K562 (cell line): ENCODE data around the gene RAB7A. TPM values are rescaled to one million over a fixed set of nuclear protein-coding genes. Genes with fewer than 3 reads are reported as not detected.

Experiments
- ATAC-seq: fragments of 200-7000 bp; cut with Tn5 transposase; 3 replicates; pipeline ENCODE4 v1.9.1; 2020; ENCODE audit warnings: moderate library complexity
- BruUV-seq: library from RNA; stranded (reverse); fragments of 400-500 nt; replicated peaks from 2 replicates; lab custom pipeline; 2021; lab: Mats Ljungman, UMichigan
- CTCF ChIA-PET: fragments of 300-600 bp; formaldehyde crosslinking; extraction: SDS; loops from one replicate; lab custom pipeline; 2021; ENCODE audit warnings: low intra/inter-chr PET ratio; lab: Yijun Ruan, JAX
- POLR2A ChIA-PET: fragments of 300-600, 350-650 bp; sonication (Branson Sonifier 250); formaldehyde crosslinking; extraction: SDS; loops from one replicate; lab custom pipeline; 2021; ENCODE audit warnings: antibody characterized with exemption, inconsistent platforms; lab: Yijun Ruan, JAX
- DNase-seq, 4 experiments: peaks; one replicate each; pipeline versions ENCODE4 v3.0.0 to v3.0.0-alpha.2; 2011 to 2018; ENCODE audit warnings: low spot score in 3 of 4, mixed read lengths in 3 of 4; ENCODE audit errors: extremely low read depth in 1 of 4
- FAIRE-seq: peaks from 2 replicates; lab custom pipeline; 2011; peaks lifted over from hg19 to GRCh38; lab: Jason Lieb, UNC
- H2AFZ ChIP-seq: 2 replicates; pipeline ENCODE4 v1.6.0; 2011; ENCODE audit warnings: low read depth, low read length, control low read depth, inconsistent platforms
- H3K27ac ChIP-seq: fragments of 200-600 bp; 3 replicates; pipeline ENCODE4 v1.8.0; 2011; ENCODE audit warnings: low read depth, mild to moderate bottlenecking, control low read depth, inconsistent platforms, low read length, moderate library complexity, mixed read lengths; ENCODE audit errors: extremely low read depth
- H3K27me3 ChIP-seq, 2 experiments: fragments of 300-600 bp in 1 of 2; 2 replicates in 1 of 2; 3 replicates in 1 of 2; pipeline versions ENCODE4 v1.6.0 to v1.8.0; 2011; ENCODE audit warnings: inconsistent platforms in 2 of 2, low read length in 2 of 2, mild to moderate bottlenecking in 1 of 2, mixed read lengths in 1 of 2, moderate library complexity in 1 of 2; ENCODE audit not compliant: control insufficient read depth in 2 of 2, insufficient read depth in 2 of 2
- H3K36me3 ChIP-seq: fragments of 300-600 bp; 3 replicates; pipeline ENCODE4 v1.8.0; 2011; ENCODE audit warnings: mild to moderate bottlenecking, low read length, inconsistent platforms; ENCODE audit not compliant: control insufficient read depth, insufficient read depth
- H3K4me1 ChIP-seq, 2 experiments: fragments of 200-600 bp in 1 of 2; replicated peaks in 1 of 2; 2 replicates in 1 of 2; 3 replicates in 1 of 2; pipeline versions ENCODE4 v1.5.1 to v1.8.0; 2011; ENCODE audit warnings: inconsistent platforms in 2 of 2, low read length in 2 of 2, mild to moderate bottlenecking in 1 of 2, mixed read lengths in 1 of 2, moderate library complexity in 1 of 2; ENCODE audit not compliant: control insufficient read depth in 2 of 2, insufficient read depth in 2 of 2
- H3K4me2 ChIP-seq: 2 replicates; pipeline ENCODE4 v1.6.1; 2011; ENCODE audit warnings: low read length, control low read depth, inconsistent platforms, mixed read lengths; ENCODE audit not compliant: insufficient read depth
- H3K4me3 ChIP-seq: fragments of 200-600 bp; sonication (generic), shearing (Covaris generic); 2 replicates; pipeline ENCODE4 v1.5.1; 2016; ENCODE audit warnings: control low read depth, inconsistent platforms
- H3K79me2 ChIP-seq: fragments of 200-600 bp; 3 replicates; pipeline ENCODE4 v1.8.0; 2011; ENCODE audit warnings: low read length, inconsistent platforms; ENCODE audit not compliant: control insufficient read depth, insufficient read depth
- H3K9ac ChIP-seq, 2 experiments: 2 replicates each; pipeline versions ENCODE4 v1.6.0 to v1.6.1; 2011; ENCODE audit warnings: low read depth in 2 of 2, low read length in 2 of 2, control low read depth in 1 of 2, inconsistent platforms in 1 of 2, mild to moderate bottlenecking in 1 of 2, mixed read lengths in 1 of 2; ENCODE audit not compliant: insufficient read depth in 1 of 2
- H3K9me1 ChIP-seq: one replicate; pipeline ENCODE4 v1.6.0; 2011; ENCODE audit warnings: inconsistent platforms, mild to moderate bottlenecking, low read length, moderate library complexity; ENCODE audit not compliant: control insufficient read depth, insufficient read depth
- H3K9me3 ChIP-seq: replicated peaks from 2 replicates; pipeline ENCODE4 v1.5.1; 2011; ENCODE audit warnings: low read depth, low read length, inconsistent platforms; ENCODE audit not compliant: control insufficient read depth, insufficient read depth
- H4K20me1 ChIP-seq: replicated peaks from 2 replicates; pipeline ENCODE4 v1.6.1; 2011; ENCODE audit warnings: low read length, inconsistent platforms, mixed read lengths; ENCODE audit not compliant: control insufficient read depth, insufficient read depth
- POLR2A ChIP-seq: fragments of 450-650 bp; conservative IDR thresholded peaks from 2 replicates; pipeline ENCODE4 v1.6.1; 2016
- WGBS: fragments of 100-300 bp; shearing (Covaris generic); methylation state at CpG from one replicate; pipeline ENCODE4 v1.1.6; 2016; ENCODE audit warnings: low coverage, mixed read lengths; ENCODE audit not compliant: insufficient coverage; ENCODE audit errors: missing lambda C conversion rate; 5-methylcytosine and 5-hydroxymethylcytosine counted together
- in situ Hi-C: fragments of 300-500 bp; cut with MboI; formaldehyde crosslinking; loops from 4 replicates; pipeline ENCODE4 v1.15.0; 2018; ENCODE audit warnings: inconsistent platforms, mixed read lengths
- intact Hi-C: fragments of 100-400 bp; cut with micrococcal nuclease; formaldehyde crosslinking; loops from 2 replicates; pipeline ENCODE4 v1.14.2; 2022
- polyA plus RNA-seq, 8 experiments: library from polyadenylated mRNA; depleted of rRNA in 4 of 8; stranded (reverse) in 5 of 8; unstranded in 3 of 8; fragments of >200 nt; fragmentation: Nextera tagmentation in 2 of 8; fragmentation: Illumina TruSeq in 1 of 8; extraction: Ambion mirVana in 2 of 8; extraction: Trizol in 1 of 8; gene quantifications; 2 replicates each; pipeline versions ENCODE4 v1.2.1 to v1.2.3, GENCODE V29; 2011 to 2014; ENCODE audit warnings: inconsistent platforms in 1 of 8, missing spikeins in 1 of 8
- total RNA-seq, 7 experiments: library from RNA; depleted of rRNA in 6 of 7; stranded (reverse); fragments of >200 nt in 6 of 7; fragmentation: Illumina TruSeq in 2 of 7; extraction: Trizol in 2 of 7; gene quantifications; 2 replicates each; pipeline versions ENCODE4 v1.2.1 to v1.2.3, GENCODE V29; 2011 to 2021; ENCODE audit warnings: low replicate concordance in 1 of 7
- TF ChIP-seq, protein P1 (sequence below): sonication (generic); formaldehyde crosslinking; IDR thresholded peaks from 2 replicates; pipeline ENCODE4 v1.8.1; 2023; ENCODE audit warnings: mild to moderate bottlenecking, missing genetic modification reagents

Gene RAB7A
- total and polyA plus RNA-seq, 9 of the 15 experiments (the other 6 are each of a cell fraction or from before 2014, with no cell fraction given) = 30.9 to 204 (median 72.8) TPM

DNA sequence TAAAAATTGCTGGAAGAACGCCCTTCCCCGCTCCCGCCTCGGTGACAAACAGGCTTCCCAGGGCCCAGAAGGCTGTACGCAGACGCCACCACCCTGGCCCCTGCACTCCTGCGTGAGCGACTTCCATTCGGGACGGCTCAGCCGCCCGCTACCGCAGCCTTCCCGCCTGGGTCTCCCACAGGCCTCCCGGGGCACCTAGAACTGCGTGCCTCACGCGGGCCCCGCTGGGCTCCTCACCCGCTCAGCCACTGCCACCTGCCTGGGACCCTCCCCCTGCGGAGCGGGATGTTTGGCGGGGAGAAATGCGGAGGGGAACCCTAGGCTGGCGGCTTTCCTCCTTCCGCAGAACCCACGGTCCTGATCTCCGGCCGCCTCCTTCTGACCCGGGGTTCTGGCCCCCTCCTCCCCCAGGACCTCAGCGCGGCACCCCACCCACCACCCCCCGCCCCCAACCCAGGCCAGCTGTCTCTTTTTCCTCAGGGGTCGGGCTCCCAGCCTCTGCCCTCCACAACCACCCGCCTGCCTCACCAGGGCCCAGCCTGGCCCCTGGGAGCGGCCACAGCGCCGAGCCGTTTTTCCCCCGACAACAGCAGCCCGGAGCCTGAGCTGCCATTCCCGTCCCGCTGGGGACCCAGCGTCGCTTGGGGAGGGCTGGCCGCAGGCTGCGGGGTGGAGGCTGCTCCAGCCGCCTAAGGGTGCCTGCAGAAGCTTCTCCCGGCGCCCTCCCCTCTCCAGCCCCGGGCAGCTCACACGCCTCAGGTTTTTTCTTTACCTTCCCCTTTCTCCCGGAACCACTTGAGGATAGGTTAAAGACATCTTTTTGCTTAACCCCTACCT, 27.6 kb upstream of the RAB7A start:
- in situ Hi-C loops = no loop called here
- no peak overlapping the region for H3K9ac ChIP-seq
- no peak for DNase-seq

More for the DNA sequence above, 27.6 kb upstream of the RAB7A start:
- ATAC-seq = no peak
- no peaks in the 10 kb centered on the region for H3K4me1 ChIP-seq
- H3K27me3 ChIP-seq = no peaks in the 10 kb centered on the region
- ChIA-PET CTCF (no interaction called here), POLR2A (no interaction called here)
- intact Hi-C loops = no loop called here
- BruUV-seq = no TSS peak
- no peak overlapping the region for H3K27ac ChIP-seq
- no CpG with 5 or more reads among the region's 53 CpGs for WGBS
- no peak overlapping the region for H3K4me3 ChIP-seq
- H3K36me3 ChIP-seq = no peaks in the 10 kb centered on the region
- no peak overlapping the region for H2AFZ ChIP-seq
- TF ChIP-seq, protein P1, sequence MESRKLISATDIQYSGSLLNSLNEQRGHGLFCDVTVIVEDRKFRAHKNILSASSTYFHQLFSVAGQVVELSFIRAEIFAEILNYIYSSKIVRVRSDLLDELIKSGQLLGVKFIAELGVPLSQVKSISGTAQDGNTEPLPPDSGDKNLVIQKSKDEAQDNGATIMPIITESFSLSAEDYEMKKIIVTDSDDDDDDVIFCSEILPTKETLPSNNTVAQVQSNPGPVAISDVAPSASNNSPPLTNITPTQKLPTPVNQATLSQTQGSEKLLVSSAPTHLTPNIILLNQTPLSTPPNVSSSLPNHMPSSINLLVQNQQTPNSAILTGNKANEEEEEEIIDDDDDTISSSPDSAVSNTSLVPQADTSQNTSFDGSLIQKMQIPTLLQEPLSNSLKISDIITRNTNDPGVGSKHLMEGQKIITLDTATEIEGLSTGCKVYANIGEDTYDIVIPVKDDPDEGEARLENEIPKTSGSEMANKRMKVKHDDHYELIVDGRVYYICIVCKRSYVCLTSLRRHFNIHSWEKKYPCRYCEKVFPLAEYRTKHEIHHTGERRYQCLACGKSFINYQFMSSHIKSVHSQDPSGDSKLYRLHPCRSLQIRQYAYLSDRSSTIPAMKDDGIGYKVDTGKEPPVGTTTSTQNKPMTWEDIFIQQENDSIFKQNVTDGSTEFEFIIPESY (CRISPR knock-in tag) = peak; percentile 41; the same call in 1 of the 2 replicates
- TF ChIP-seq POLR2A = no peak
- no peaks in the 10 kb centered on the region for H4K20me1 ChIP-seq
- FAIRE-seq = no peak
- no peaks in the 10 kb centered on the region for H3K9me3 ChIP-seq
- no peak overlapping the region for H3K4me2 ChIP-seq
- no peaks in the 10 kb centered on the region for H3K79me2 ChIP-seq
- no peaks in the 10 kb centered on the region for H3K9me1 ChIP-seq
